Epithelial cell of esophagus (primary cell): ENCODE results near the gene LCN10.

Experiments used
- DNase-seq: peaks from one replicate; pipeline ENCODE4 v3.0.0; 2010; ENCODE audit warnings: low read depth
- H3K4me3 ChIP-seq: 2 replicates; pipeline ENCODE4 v1.5.1; 2011; ENCODE audit warnings: mild to moderate bottlenecking, low read length, control low read depth
- TF ChIP-seq, protein P1 (sequence below): IDR thresholded peaks from 2 replicates; pipeline ENCODE4 v1.5.1; 2011; ENCODE audit warnings: low read depth, mild to moderate bottlenecking, low read length, control low read depth, inconsistent platforms; ENCODE audit not compliant: insufficient read depth; ENCODE audit errors: missing control alignments

Gene LCN10

DNA sequence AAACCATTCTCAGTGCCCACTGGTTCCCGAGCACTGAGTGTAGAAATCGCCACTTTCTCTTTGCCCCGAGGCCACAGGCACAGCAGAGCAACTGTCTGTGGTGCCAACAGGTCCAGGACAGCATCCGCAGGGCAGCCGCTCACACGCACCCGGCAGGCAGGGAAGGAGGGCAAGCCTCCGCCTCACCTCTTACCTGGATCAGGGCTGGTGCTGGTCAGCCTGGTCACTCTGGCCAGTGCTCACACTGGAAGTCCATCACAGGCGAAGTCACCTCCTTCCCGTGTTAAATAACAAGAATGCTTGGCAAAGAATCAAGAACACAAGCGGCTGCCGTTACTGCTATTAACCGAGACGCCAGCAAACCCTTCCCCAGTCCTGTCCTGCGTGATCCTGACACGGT is 16.6 kb downstream of the LCN10 start:
- H3K4me3 ChIP-seq, result peak overlapping the region; percentile 92
- DNase-seq, result no peak
- TF ChIP-seq, protein P1, sequence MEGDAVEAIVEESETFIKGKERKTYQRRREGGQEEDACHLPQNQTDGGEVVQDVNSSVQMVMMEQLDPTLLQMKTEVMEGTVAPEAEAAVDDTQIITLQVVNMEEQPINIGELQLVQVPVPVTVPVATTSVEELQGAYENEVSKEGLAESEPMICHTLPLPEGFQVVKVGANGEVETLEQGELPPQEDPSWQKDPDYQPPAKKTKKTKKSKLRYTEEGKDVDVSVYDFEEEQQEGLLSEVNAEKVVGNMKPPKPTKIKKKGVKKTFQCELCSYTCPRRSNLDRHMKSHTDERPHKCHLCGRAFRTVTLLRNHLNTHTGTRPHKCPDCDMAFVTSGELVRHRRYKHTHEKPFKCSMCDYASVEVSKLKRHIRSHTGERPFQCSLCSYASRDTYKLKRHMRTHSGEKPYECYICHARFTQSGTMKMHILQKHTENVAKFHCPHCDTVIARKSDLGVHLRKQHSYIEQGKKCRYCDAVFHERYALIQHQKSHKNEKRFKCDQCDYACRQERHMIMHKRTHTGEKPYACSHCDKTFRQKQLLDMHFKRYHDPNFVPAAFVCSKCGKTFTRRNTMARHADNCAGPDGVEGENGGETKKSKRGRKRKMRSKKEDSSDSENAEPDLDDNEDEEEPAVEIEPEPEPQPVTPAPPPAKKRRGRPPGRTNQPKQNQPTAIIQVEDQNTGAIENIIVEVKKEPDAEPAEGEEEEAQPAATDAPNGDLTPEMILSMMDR, result no peak

DNA sequence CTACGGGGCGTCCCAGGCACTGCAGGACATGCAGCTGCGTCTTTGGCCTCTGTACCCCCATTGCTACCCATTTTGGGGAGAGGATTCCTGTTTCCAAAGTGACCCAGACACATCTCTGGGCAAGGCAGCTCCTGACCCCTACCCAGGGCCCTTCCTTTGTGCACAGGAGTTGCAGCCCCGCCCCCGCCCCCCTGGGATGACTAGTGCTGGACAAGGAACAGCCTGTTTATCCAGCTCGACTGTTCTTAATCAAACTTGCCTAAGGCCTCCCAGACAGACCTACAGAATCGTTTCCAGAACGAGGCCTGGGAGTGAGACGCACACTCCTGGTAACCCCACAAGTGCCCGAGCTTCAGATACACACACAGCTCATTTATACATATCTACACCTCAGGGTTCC is 17.1 kb downstream of the LCN10 start:
- DNase-seq, result peak; percentile 92
- TF ChIP-seq, protein P1, result no peak
- peak overlapping the region; percentile 92 for H3K4me3 ChIP-seq

GRCh38 chr9:136724772-136725171 is 18.0 kb downstream of the LCN10 start:
- no peak overlapping the region for H3K4me3 ChIP-seq
- TF ChIP-seq, protein P1, result no peak
- DNase-seq, result no peak

GRCh38 chr9:136723989-136724388 is 18.8 kb downstream of the LCN10 start:
- H3K4me3 ChIP-seq, result no peak overlapping the region
- TF ChIP-seq, protein P1, result no peak
- DNase-seq, result no peak

DNA sequence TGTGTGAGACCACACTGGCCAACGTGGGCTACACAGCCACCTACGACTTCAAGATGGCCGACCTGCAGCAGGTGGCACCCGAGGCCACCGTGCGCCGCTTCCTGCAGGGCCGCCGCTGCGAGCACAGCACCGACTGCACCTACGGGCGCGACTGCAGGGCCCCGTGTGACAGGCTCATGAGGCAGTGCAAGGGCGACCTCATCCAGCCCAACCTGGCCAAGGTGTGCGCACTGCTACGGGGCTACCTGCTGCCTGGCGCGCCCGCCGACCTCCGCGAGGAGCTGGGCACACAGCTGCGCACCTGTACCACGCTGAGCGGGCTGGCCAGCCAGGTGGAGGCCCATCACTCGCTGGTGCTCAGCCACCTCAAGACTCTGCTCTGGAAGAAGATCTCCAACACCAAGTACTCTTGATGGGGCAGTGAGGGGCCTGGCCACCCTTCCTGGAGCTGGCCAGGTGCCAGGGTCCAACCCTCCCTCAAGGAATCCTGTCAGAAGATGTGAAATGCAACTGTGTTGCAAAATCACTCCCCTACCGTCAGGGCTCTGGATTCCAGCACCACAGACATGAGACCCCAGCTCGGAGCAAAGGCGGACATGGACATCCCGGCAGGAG is 19.3 kb downstream of the LCN10 start:
- DNase-seq, result no peak
- TF ChIP-seq, protein P1, result no peak
- H3K4me3 ChIP-seq, result no peak overlapping the region

- no peak overlapping the region for H3K4me3 ChIP-seq
- no peak for DNase-seq
- TF ChIP-seq, protein P1, result no peak
Measured at GRCh38 chr9:136722969-136723356, 19.8 kb downstream of the LCN10 start.
